ENCODE data around the gene ZMYND11.

DNA sequence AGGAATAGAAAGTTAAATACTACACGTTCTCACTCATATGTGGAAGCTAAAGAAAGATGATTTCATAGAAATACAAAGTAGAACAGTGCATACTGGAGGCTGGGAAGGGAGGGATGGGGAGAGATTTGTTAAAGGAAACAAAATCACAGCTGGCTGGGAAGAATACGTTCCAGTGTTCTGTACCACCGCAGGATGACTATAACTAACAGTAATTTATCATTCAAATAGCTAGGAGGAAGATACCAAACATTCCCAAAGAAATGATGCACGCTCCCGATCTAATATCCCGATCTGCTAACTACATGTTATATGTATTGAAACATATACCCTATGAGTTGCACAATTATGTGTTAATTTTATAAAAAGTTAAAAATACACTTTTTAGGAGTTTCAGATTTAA, 162.3 kb downstream of the ZMYND11 start:
- TF ChIP-seq EZH2 (IDR thresholded peaks at IDR 0.05): no peak
- no peak for TF ChIP-seq POLR2AphosphoS5 (IDR thresholded peaks at IDR 0.05; ENCODE audit: borderline replicate concordance, low read depth, low read length)
